Measurements from ENCODE around the gene PRRC2C. TPM values are rescaled to one million over a fixed set of nuclear protein-coding genes. Genes with fewer than 3 reads are reported as not detected.
A peak's percentile ranks its signal among the peaks of the same experiment; 100 is the strongest.

PRRC2C gene
- total and polyA plus RNA-seq, 2 of the 13 experiments (the other 11 are each of a cell fraction or from before 2014, with no cell fraction given) = 46.2 to 57.0 TPM

GRCh38 chr1:171484760-171485374, 463 bp upstream of the PRRC2C start:
- ATAC-seq = peak; percentile 56
- in situ Hi-C loops (cut with HindIII; ENCODE audit: extremely low pct_ligation_motif_present, low pct_unique_long_range_greater_than_20kb) (no loop called here), intact Hi-C loops (cut with micrococcal nuclease; ENCODE audit: unreplicated experiment) (loop anchor here (2.0 to 10.0 kb wide), 5 partner anchors 87 to 1590 kb away; partner anchors contain the start of genes METTL13, SCYL3 and VAMP4)
- Histone ChIP-seq H3K36me3 (replicated peaks in 1 of 2; ENCODE audit: control insufficient read depth in 1 of 2, insufficient read depth in 2 of 2, low read length in 2 of 2) (no peaks in the 10 kb centered on the region; a peak in 1 of 5 replicates), H3K27ac (ENCODE audit: extremely low read length, insufficient read depth, low read length) (peak overlapping the region; percentile 96), H3K27me3 (ENCODE audit: control insufficient read depth in 1 of 2, insufficient read depth in 2 of 2, low read length in 2 of 2) (no peaks in the 10 kb centered on the region; a peak in 1 of 5 replicates), H3K9me3 (ENCODE audit: low read length) (no peaks in the 10 kb centered on the region), H3K4me1 (ENCODE audit: insufficient read depth, low read length) (peaks cover 30% of the 10 kb centered on the region), H3K4me3 (replicated peaks in 1 of 3; ENCODE audit: insufficient read depth in 1 of 3, low read depth in 2 of 3, low read length in 3 of 3) (peak overlapping the region; percentile 58 to 96 (median 80)), H3K4me2 (ENCODE audit: low read depth, low read length) (peak overlapping the region; percentile 70), H3K9ac (ENCODE audit: insufficient read depth, low read depth, low read length) (peak overlapping the region; percentile 96), H4K20me1 (ENCODE audit: insufficient read depth, low read length) (peaks cover 38% of the 10 kb centered on the region), H2AFZ (ENCODE audit: low read length) (peak overlapping the region; percentile 94), H3K79me2 (ENCODE audit: insufficient read depth, low read length) (peaks cover 45% of the 10 kb centered on the region)
- WGBS (ENCODE audit: low lambda C conversion rate) = 6% methylated on average over 6 of the region's 6 CpGs
- no peak for FAIRE-seq
- CTCF ChIA-PET (ENCODE audit: low intra/inter-chr PET ratio, low total read pairs) = no interaction called here
- POLR2A ChIA-PET = interaction anchor here (0.8 to 1.7 kb wide), 5 partner anchors 8 to 297 kb away, joined by 3 to 7 read pairs (median 4); partner anchors contain the start of gene METTL13
- BruUV-seq (replicated peaks) = TSS peak; percentile 91
- no peak for DNase-seq (ENCODE audit: low spot score)
- TF ChIP-seq ZNF20 (CRISPR knock-in tag; IDR thresholded peaks at IDR 0.05) (0 out of 2 replicates have a peak, but pooled peaks have one; percentile 15), PHF5A (CRISPR knock-in tag; IDR thresholded peaks at IDR 0.05; ENCODE audit: low read depth, unreplicated experiment) (no peak), ZSCAN21 (CRISPR knock-in tag; IDR thresholded peaks at IDR 0.05; ENCODE audit: borderline replicate concordance) (0 out of 2 replicates have a peak, but pooled peaks have one; percentile 6), SNAPC2 (CRISPR knock-in tag; IDR thresholded peaks at IDR 0.05) (no peak), ARID2 (CRISPR knock-in tag; IDR thresholded peaks at IDR 0.05; ENCODE audit: borderline replicate concordance) (peak; percentile 21; the same call in 1 of the 2 replicates), SP140L (CRISPR knock-in tag; IDR thresholded peaks at IDR 0.05; ENCODE audit: borderline replicate concordance) (no peak), REL (CRISPR knock-in tag; conservative IDR thresholded peaks at IDR 0.05) (0 out of 2 replicates have a peak, but pooled peaks have one; percentile 31), GLI4 (CRISPR knock-in tag; IDR thresholded peaks at IDR 0.05; ENCODE audit: borderline replicate concordance) (no peak), ZNF780A (CRISPR knock-in tag; IDR thresholded peaks at IDR 0.05) (0 out of 2 replicates have a peak, but pooled peaks have one; percentile 13), ARNT2 (CRISPR knock-in tag; IDR thresholded peaks at IDR 0.05; ENCODE audit: low read depth) (peak; percentile 31; the same call in 1 of the 2 replicates), BCL6 (CRISPR knock-in tag; IDR thresholded peaks at IDR 0.05) (peak; percentile 51; the same call in 1 of the 2 replicates), DRAP1 (CRISPR knock-in tag; IDR thresholded peaks at IDR 0.05) (no peak), SNAI1 (CRISPR knock-in tag; IDR thresholded peaks at IDR 0.05; ENCODE audit: borderline replicate concordance) (0 out of 2 replicates have a peak, but pooled peaks have one; percentile 8), ZNF24 (IDR thresholded peaks at IDR 0.05) (no peak), ATF7-NPFF (CRISPR knock-in tag; IDR thresholded peaks at IDR 0.05; ENCODE audit: low read depth) (0 out of 2 replicates have a peak, but pooled peaks have one; percentile 54), FOXO4 (CRISPR knock-in tag; conservative IDR thresholded peaks at IDR 0.05) (no peak), ZNF337 (CRISPR knock-in tag; IDR thresholded peaks at IDR 0.05; ENCODE audit: borderline replicate concordance, low read depth) (no peak), ZNF513 (CRISPR knock-in tag; conservative IDR thresholded peaks at IDR 0.05) (no peak)

Measured in HepG2 (cell line).